Measurements from ENCODE around the gene MACROD1. TPM values are rescaled to one million over a fixed set of nuclear protein-coding genes. Genes with fewer than 3 reads are reported as not detected.

Gene MACROD1
- total RNA-seq, 1 experiment from 2014 or later, result 4.7 TPM

- no peak for DNase-seq (ENCODE audit: low spot score)
These were observed 34.2 kb downstream of the MACROD1 start for GRCh38 chr11:64131683-64132190.

DNA sequence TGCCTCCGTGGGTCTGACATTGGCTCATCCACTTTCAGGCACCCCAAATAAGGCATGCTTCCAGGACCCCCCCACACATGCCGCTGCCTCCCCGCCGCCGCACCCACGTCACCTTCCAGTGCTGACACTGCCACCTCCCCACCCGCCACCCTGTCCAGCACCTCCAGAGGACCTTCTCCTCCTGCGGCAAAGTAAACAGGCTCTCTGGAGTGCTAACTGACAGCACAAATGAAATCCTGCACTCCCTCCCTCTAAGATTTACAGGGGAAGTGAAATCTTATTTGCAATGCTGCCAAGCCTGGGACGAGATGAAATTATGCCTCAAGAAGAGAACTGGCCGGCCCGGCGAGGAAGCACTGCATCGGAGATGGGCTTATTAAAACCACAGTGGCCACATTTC, 35.3 kb downstream of the MACROD1 start:
- no peak for DNase-seq (ENCODE audit: low spot score)

GRCh38 chr11:64129403-64129802, 36.5 kb downstream of the MACROD1 start:
- DNase-seq (ENCODE audit: low spot score), result no peak

DNA sequence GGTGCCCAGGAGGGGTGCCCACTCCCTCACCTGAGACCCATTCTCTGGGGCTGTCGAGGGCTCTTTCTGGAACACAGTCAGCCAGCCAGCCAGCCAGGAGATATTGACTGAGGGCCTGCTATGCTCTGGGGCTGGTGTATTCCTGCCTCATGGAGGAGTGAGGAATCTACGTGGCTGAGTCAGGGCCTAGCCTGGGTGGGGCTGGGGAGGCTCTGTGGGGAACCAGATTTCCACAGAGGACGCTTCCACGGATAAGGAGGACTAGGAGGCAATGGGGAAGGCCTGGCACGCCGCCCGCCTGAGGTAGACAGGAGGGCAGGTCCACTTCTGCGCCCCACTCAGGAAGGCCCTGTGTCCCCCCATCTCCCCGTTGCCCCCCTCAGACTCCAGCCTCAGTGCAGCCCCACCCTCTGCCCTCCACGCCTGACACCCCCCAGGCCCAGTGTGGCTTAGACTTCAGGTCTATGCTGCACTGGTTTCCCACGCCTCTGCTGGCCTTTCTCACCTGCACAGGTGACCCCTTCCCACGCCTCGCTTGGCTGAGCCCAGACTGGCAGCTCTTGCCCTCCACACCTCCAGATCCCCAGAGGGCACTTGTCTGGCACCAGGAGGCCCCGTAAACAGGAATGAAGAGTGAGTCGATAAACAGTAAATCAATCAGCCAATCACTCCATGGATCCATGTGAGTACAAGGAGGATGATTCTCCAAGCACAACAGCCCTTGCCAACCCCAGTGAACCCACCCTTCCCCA, 37.5 kb downstream of the MACROD1 start:
- DNase-seq (ENCODE audit: low spot score), result no peak

- DNase-seq (ENCODE audit: low spot score), result no peak
These were observed 38.4 kb downstream of the MACROD1 start for GRCh38 chr11:64127267-64128072.

- no peak for DNase-seq (ENCODE audit: low spot score)
These were observed 39.1 kb downstream of the MACROD1 start for GRCh38 chr11:64126796-64127195.

DNA sequence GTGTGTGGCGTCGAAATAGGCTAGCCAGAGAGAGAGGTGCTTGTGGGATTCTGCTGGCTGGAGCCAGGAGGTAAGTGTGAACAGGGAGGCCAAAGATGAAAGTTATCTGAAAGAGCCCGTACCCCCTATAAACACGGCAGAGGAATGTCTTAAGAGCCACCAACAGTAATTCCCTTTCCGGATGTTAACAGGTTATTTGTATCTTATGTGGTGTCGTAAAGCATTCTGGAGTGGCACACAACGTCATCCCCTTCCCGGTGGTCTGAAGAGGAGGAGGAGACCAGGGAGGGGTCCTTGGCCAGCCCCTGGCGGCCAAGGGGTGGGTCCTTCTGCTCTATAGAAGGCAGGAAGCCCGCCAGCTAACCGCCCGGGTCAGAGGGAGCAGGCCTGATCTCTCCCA, 39.5 kb downstream of the MACROD1 start:
- DNase-seq (ENCODE audit: low spot score), result no peak

GRCh38 chr11:64125676-64126075, 40.2 kb downstream of the MACROD1 start:
- DNase-seq (ENCODE audit: low spot score), result no peak

DNA sequence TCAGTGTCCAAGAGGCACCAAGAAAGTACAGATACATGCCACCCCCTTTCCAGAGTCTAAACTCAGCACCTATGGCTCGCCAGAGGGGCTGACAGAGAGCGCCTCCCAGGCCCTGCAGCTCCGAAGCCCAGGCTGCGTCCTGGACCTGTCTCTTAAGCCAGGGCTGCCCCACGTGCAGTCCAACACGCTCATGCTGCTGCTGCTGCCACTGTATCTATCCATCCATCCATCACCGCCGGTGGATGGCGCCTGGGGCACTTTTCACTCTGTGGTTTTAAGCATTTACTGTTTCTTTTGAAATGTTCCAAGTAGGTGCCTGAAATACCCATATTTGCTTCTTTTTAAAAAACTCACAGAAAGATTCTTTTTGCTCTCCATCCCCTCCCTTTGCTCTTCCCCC, 41.8 kb downstream of the MACROD1 start:
- peak; percentile 57 for DNase-seq (ENCODE audit: low spot score)

DNA sequence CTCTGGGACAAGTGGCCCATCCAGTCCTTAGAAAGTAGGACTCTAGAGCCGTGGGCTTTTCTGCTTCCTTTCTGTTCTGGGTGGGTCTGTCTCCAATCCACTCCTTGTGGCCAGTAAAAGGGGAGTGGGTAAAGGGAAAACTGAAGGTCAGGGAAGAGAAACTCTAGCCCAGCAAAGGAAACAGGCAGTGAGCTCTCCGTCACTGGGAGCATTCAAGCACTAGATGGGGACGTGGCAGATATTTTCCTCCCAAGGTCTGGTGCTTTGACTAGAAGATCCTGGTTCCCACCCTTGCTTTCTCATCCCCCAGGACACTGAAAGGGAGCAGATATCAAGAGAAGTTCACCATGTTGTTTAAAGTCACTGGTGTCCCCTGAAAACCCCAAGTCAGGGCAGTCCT, 42.2 kb downstream of the MACROD1 start:
- no peak for DNase-seq (ENCODE audit: low spot score)

DNA sequence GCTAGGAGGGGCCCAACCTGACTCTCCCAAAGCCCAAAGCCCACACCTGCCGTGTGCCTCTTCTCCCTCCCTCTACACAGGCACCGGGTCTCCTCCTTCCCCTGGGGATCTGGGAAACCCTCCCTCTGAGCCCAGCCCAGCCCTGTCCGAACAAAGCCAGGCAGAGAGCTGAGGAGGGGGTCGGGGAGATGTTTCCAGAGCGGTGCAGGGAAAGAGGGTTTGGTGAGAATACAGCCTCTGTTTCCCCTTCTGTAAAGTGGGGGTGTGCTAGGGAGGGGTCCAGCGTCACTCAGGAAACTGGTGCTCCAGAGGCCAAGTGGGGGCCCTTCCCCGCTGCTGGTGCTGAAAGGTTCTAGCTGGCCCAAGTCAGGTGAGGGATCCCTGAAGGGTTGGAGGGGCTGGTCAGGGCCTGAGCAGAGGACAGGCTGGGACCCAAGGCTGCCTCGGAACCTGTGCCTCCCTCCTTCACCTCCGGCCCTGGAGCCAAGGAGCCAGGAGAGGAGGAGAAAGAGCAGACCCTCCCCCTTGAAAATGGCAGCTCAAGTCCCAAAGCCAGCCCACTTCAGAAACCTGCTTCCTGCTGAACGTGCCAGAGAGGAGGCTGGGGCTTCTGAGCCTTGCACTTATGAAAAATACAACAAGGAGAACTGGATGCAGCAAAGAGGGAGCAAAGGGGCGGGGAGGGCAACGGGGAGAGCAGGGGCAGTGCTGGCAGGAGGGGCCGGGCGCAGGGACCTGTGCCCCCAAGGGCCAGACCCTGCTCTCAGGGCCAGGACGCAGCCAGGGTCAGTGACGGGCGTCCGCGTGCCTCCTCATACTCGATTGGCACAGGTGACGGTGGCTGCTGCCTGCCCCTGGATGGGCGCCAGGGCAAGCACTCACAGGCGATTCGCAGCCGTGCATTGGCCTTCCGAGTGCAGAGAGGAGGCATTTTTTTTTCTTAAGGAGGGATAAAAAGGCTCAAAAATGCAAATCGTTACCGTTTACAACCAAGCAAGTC, 43.2 kb downstream of the MACROD1 start:
- no peak for DNase-seq (ENCODE audit: low spot score)

DNA sequence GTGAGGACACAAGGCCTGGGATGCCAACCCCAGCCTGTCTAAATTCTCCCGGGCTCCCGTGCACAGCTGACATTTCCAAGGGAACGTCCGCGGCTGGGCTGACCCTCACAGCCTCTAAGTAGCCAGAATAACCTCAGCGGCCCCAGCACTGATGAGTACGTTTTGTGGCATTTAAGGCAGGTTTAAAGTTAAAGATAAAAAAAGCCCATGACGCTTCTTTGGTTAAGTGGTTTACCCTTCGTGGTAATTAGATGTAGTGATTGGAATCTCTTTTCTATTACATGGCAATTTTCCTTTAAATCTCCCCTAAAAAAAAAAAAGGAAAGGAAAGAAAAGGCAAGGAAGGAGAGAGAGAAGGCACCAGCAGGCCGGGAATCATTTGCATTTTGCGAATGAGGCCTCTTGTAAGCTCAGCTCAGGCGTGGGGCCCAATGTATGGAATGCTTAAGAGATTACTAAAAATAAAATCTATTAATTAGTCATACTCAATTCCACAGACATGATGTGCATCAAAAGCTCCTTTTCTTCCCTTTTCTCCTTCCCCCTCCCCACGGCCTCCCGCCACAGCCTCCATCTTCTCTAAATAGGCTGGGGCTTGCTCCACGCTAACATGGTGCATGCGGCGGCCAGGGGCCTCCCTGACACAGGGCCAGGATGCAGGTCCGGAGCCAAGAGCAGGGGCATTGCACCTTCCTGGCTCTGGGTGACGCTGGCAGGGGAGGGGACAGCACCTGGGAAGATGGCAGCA, 44.1 kb downstream of the MACROD1 start:
- peak; percentile 61 for DNase-seq (ENCODE audit: low spot score)

- peak; percentile 81 for DNase-seq (ENCODE audit: low spot score)
These were observed 44.9 kb downstream of the MACROD1 start for GRCh38 chr11:64120951-64121569.

DNA sequence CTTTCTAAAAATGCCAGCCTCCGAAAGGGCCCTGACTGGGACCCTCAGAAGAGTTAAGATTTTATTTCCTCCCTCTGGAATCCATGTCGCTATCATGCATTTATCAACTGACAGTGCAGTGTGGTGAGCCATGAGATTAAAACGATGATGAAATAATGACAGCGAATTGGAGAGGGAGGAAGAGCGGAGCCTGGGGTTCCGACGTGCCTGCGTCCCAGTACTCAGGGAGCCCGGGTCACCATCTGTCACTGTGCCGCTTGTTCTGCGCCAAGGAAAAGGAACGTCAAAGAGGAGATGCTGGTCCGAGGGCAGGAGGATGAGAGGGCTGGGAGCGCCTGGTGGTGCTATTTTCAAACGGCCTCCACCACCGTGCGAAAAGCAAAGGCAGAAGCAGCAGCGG, 46.2 kb downstream of the MACROD1 start:
- no peak for DNase-seq (ENCODE audit: low spot score)

GRCh38 chr11:64118876-64119665, 46.8 kb downstream of the MACROD1 start:
- DNase-seq (ENCODE audit: low spot score), result no peak

DNA sequence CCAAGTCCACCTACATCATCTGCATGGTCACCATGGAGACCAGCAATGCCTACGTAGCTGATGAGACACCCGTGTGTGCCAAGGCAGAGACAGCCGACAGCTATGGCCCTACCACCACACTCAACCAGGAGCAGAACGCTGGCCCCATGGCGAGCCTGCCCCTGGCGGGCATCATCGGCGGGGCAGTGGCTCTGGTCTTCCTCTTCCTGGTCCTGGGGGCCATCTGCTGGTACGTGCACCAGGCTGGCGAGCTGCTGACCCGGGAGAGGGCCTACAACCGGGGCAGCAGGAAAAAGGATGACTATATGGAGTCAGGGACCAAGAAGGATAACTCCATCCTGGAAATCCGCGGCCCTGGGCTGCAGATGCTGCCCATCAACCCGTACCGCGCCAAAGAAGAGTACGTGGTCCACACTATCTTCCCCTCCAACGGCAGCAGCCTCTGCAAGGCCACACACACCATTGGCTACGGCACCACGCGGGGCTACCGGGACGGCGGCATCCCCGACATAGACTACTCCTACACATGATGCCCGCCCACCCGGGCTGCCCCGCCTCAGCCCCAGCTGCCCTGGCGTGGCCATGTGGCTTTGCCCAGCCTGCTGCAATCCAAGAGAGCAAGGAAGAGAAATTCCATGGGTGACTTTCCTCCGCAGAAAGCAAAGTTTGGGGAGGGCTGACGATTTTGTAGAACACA, 48.0 kb downstream of the MACROD1 start:
- no peak for DNase-seq (ENCODE audit: low spot score)

DNA sequence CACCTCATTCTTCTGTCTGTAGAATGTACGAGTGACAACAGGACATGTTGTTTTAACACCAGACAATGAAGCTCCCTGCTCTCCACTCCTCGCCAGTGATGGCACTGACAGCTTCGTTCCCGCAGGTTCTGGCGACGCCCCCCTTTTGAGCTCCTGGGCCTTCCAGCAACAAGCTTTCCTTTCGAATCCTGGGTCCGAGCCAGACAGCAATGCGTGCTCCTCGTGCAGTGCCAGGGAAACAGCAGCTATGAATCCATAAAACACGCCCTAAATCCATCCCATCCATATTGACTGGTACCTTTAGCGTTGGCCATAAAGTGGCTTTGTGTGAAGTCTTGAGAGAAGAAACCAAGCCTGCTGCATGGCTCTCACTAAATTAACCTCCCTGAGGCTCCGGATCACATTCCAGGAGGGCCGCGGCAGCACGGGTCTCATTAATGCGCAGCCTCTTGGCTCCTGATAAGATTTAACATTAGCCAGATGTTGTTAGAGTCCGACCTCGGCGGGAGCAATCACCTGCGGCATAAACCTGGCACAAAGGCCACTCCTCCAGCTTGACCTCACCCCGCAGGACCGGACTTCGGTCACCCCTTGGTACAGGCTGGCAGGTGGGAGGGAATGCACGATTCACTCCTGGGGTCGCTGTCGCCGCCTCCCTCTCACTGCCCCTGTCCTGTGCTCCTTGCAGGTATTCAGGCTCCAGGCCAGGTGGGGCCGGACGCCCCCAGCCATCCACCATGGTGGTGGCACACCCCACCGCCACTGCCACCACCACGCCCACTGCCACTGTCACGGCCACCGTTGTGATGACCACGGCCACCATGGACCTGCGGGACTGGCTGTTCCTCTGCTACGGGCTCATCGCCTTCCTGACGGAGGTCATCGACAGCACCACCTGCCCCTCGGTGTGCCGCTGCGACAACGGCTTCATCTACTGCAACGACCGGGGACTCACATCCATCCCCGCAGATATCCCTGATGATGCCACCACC, 50.1 kb downstream of the MACROD1 start:
- no peak for DNase-seq (ENCODE audit: low spot score)

DNA sequence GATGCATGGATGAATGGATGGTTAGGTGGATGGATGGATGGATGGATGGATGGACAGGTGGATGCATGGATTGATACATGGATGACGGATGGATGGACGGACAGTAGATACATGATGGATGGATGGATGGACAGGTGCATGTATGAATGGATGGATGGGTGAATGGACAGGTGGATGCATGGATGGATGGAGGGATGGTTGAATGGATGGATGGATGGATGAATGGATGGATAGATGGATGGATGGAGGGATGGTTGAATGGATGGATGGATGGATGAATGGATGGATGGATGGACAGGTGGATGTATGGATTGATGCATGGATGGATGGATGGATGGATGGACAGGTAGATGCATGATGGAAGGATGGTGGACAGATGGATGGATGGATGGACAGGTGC, 51.7 kb downstream of the MACROD1 start:
- no peak for DNase-seq (ENCODE audit: low spot score)
